GM18873 (cell line): Measurements from ENCODE around the gene INCENP.
"Not testable (repeated sequence)": the region's sequence is repeated elsewhere in the genome, so short reads cannot be mapped to it uniquely, and the experiment has no call there.

Source experiments
- ATAC-seq: cut with Tn5 transposase; IDR thresholded peaks from one replicate; pipeline ENCODE4 v1.9.1; 2021; ENCODE audit warnings: mild to moderate bottlenecking, moderate library complexity, moderate number of reproducible peaks; ENCODE audit not compliant: unreplicated experiment, low FRiP score

Gene INCENP

GRCh38 chr11:62123669-62124185, at the start of gene INCENP:
TSS of gene INCENP (plus strand) at chr11:62124011. CDS start at chr11:62128162, 4,151 bp downstream.
- ATAC-seq: peak; percentile 92

- ATAC-seq: no peak
Measured at GRCh38 chr11:62075438-62075837, 48.4 kb upstream of the INCENP start.

GRCh38 chr11:62077132-62077531, 46.7 kb upstream of the INCENP start:
- ATAC-seq: no peak

GRCh38 chr11:62081378-62082291, 42.2 kb upstream of the INCENP start:
- no peak for ATAC-seq

- ATAC-seq: no peak
Measured at GRCh38 chr11:62082292-62082657, 41.5 kb upstream of the INCENP start.

GRCh38 chr11:62084801-62085200, 39.0 kb upstream of the INCENP start:
- ATAC-seq: not testable (repeated sequence)

GRCh38 chr11:62087694-62088093, 36.1 kb upstream of the INCENP start:
- ATAC-seq: no peak

GRCh38 chr11:62088331-62088933, 35.4 kb upstream of the INCENP start:
- no peak for ATAC-seq

GRCh38 chr11:62103141-62103540, 20.7 kb upstream of the INCENP start:
- ATAC-seq: no peak

GRCh38 chr11:62103986-62104385, 19.8 kb upstream of the INCENP start:
- no peak for ATAC-seq

- no peak for ATAC-seq
Measured at GRCh38 chr11:62104816-62105653, 18.8 kb upstream of the INCENP start.

- ATAC-seq: no peak
Measured at GRCh38 chr11:62105667-62106191, 18.1 kb upstream of the INCENP start.

GRCh38 chr11:62108017-62108750, 15.6 kb upstream of the INCENP start:
- no peak for ATAC-seq

- ATAC-seq: no peak
Measured at GRCh38 chr11:62108971-62109404, 14.8 kb upstream of the INCENP start.

- no peak for ATAC-seq
Measured at GRCh38 chr11:62115085-62115694, 8.6 kb upstream of the INCENP start.

- no peak for ATAC-seq
Measured at GRCh38 chr11:62116451-62116850, 7.4 kb upstream of the INCENP start.

- no peak for ATAC-seq
Measured at GRCh38 chr11:62119569-62119968, 4.2 kb upstream of the INCENP start.

GRCh38 chr11:62120001-62120400, 3.8 kb upstream of the INCENP start:
- ATAC-seq: no peak

GRCh38 chr11:62120431-62120830, 3.4 kb upstream of the INCENP start:
- ATAC-seq: no peak
